GM19324 (cell line): Measurements from ENCODE around the gene BLTP3B.

ENCODE experiments used
- ATAC-seq: cut with Tn5 transposase; IDR thresholded peaks from one replicate; pipeline ENCODE4 v1.9.1; 2021; ENCODE audit warnings: mild to moderate bottlenecking, moderate library complexity; ENCODE audit not compliant: unreplicated experiment, low FRiP score

The BLTP3B gene

GRCh38 chr12:100120355-100120754 lies 22.3 kb downstream of the BLTP3B start:
- no peak for ATAC-seq

GRCh38 chr12:100115291-100115690 lies 27.4 kb downstream of the BLTP3B start:
- ATAC-seq: no peak

GRCh38 chr12:100114574-100114973 lies 28.1 kb downstream of the BLTP3B start:
- ATAC-seq: no peak

DNA sequence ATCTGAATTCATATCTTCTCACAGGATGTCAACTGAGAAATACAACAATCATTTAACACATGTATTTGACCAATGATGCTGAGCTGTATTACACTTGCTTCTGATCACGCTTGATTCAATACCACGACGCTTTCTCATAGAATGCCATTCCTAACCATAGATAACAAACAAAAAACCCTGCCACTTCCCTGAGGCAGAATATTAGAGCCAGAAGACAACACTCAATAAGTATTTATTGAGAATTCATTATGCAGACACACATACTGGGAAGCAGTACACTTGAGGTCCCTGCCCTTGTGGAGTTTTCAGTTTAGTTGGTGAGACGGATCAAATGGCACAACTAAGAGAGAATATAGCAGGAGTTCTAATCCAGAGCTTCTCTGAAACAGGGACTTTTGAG lies 32.4 kb downstream of the BLTP3B start:
- no peak for ATAC-seq

- no peak for ATAC-seq
Measured at GRCh38 chr12:100106861-100107260, 35.8 kb downstream of the BLTP3B start.

DNA sequence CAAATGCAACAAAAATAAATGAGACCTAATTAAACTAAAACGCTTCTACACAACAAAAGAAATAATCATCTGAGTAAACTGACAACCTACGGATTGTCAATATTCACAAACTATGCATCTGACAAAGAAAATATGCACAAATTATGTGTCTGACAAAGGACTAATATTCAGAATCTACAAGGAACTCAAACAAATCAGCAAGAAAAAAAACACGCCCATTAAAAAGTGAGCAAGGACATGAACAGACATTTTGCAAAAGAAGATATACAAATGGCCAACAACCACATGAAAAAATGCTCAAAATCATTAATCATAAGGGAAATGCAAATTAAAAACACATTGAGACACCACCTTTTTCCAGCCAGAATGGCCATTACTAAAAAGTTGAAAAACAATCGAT lies 37.0 kb downstream of the BLTP3B start:
- ATAC-seq: no peak

DNA sequence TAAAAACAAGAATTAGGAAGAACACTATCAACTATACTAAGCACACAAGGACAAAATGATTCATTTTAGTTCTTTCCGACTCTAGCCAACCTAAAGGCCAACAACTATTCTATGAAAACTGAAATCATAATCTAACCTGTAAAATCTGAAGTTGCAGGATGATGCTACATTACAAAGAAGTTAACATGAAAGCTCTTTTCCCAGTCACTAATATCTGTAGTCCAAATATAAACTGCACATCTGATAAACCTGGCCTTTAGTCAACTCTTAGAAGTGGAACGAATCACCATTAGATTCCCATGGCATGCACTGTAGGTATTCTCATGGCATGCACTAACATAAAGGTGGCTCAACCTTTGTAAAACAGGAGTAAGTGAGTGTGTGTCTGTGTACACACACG lies 41.7 kb downstream of the BLTP3B start:
- ATAC-seq: no peak
